GM19455 (cell line): ENCODE results near the gene ATP5F1A.

Source experiments
- ATAC-seq: cut with Tn5 transposase; IDR thresholded peaks from one replicate; pipeline ENCODE4 v1.9.1; 2021; ENCODE audit not compliant: unreplicated experiment

Gene ATP5F1A

GRCh38 chr18:46073474-46074331, 24.4 kb downstream of the ATP5F1A start:
- no peak for ATAC-seq

GRCh38 chr18:46072959-46073358, 25.1 kb downstream of the ATP5F1A start:
- no peak for ATAC-seq

- peak; percentile 7 for ATAC-seq
Measured at GRCh38 chr18:46072376-46072867, 25.7 kb downstream of the ATP5F1A start.

- ATAC-seq = peak; percentile 39
Measured at GRCh38 chr18:46071653-46072375, 26.3 kb downstream of the ATP5F1A start, which contains the start of gene PSTPIP2. TSS of gene PSTPIP2 (minus strand) at chr18:46072260. CDS start at chr18:46072188, 72 bp downstream.

GRCh38 chr18:46070815-46071652, 27.1 kb downstream of the ATP5F1A start:
- ATAC-seq = no peak

GRCh38 chr18:46070232-46070631, 27.9 kb downstream of the ATP5F1A start:
- no peak for ATAC-seq

- no peak for ATAC-seq
Measured at GRCh38 chr18:46069524-46069923, 28.6 kb downstream of the ATP5F1A start.

GRCh38 chr18:46068763-46069162, 29.3 kb downstream of the ATP5F1A start:
- no peak for ATAC-seq

- no peak for ATAC-seq
Measured at GRCh38 chr18:46067438-46068007, 30.6 kb downstream of the ATP5F1A start.

GRCh38 chr18:46062781-46063180, 35.3 kb downstream of the ATP5F1A start:
- ATAC-seq = no peak

GRCh38 chr18:46061796-46062195, 36.3 kb downstream of the ATP5F1A start:
- ATAC-seq = no peak

GRCh38 chr18:46061387-46061786, 36.7 kb downstream of the ATP5F1A start:
- ATAC-seq = no peak

- ATAC-seq = no peak
Measured at GRCh38 chr18:46060359-46060841, 37.7 kb downstream of the ATP5F1A start.

- no peak for ATAC-seq
Measured at GRCh38 chr18:46055838-46056230, 42.3 kb downstream of the ATP5F1A start.

GRCh38 chr18:46054956-46055837, 42.9 kb downstream of the ATP5F1A start:
- no peak for ATAC-seq

- no peak for ATAC-seq
Measured at GRCh38 chr18:46053368-46054095, 44.6 kb downstream of the ATP5F1A start.

- ATAC-seq = no peak
Measured at GRCh38 chr18:46051731-46052461, 46.2 kb downstream of the ATP5F1A start.

GRCh38 chr18:46050268-46050667, 47.8 kb downstream of the ATP5F1A start:
- no peak for ATAC-seq
